IMR-90 (cell line): ENCODE measurements around the gene VARS2. TPM values are rescaled to one million over a fixed set of nuclear protein-coding genes. Genes with fewer than 3 reads are reported as not detected.
A peak's percentile ranks its signal among the peaks of the same experiment; 100 is the strongest.

Source experiments
- ATAC-seq: fragments of 200-7000 bp; cut with Tn5 transposase; 2 replicates; pipeline ENCODE4 v1.9.1; 2020; ENCODE audit warnings: low read depth, mild to moderate bottlenecking, moderate library complexity
- BruUV-seq: library from RNA; stranded (reverse); fragments of 400-500 nt; replicated peaks from 2 replicates; lab custom pipeline; 2021; lab: Mats Ljungman, UMichigan
- CTCF ChIA-PET: fragments of 300-600 bp; formaldehyde crosslinking; extraction: SDS; loops from one replicate; lab custom pipeline; 2021; ENCODE audit warnings: antibody characterized with exemption; lab: Yijun Ruan, JAX
- POLR2A ChIA-PET: fragments of 300-600 bp; sonication (Branson Sonifier 250); formaldehyde crosslinking; loops from one replicate; lab custom pipeline; 2022; ENCODE audit warnings: antibody characterized with exemption; ENCODE audit not compliant: unreplicated experiment; lab: Charles Lee
- DNase-seq: peaks from one replicate; pipeline ENCODE4 v3.0.0; 2013
- H2AFZ ChIP-seq: replicated peaks from 2 replicates; pipeline ENCODE3; 2013; ENCODE audit warnings: low read length, mild to moderate bottlenecking; ENCODE audit not compliant: poor library complexity
- H2AK5ac ChIP-seq: 2 replicates; pipeline ENCODE4 v1.6.1; 2013; ENCODE audit warnings: low read depth, low read length, inconsistent platforms
- H2AK9ac ChIP-seq: replicated peaks from 2 replicates; pipeline ENCODE3; 2013; ENCODE audit warnings: mild to moderate bottlenecking, low read depth, low read length, moderate library complexity; ENCODE audit not compliant: poor library complexity
- H2BK120ac ChIP-seq: 2 replicates; pipeline ENCODE4 v1.6.1; 2013; ENCODE audit warnings: low read depth, low read length, inconsistent platforms
- H2BK15ac ChIP-seq: 3 replicates; pipeline ENCODE4 v1.6.1; 2013; ENCODE audit warnings: low read depth, low read length, inconsistent platforms
- H2BK20ac ChIP-seq: 2 replicates; pipeline ENCODE4 v1.6.1; 2013; ENCODE audit warnings: low read depth, mild to moderate bottlenecking, inconsistent platforms, low read length, moderate library complexity
- H2BK5ac ChIP-seq: 2 replicates; pipeline ENCODE4 v1.6.1; 2013; ENCODE audit warnings: mild to moderate bottlenecking, low read depth, low read length, inconsistent platforms; ENCODE audit not compliant: poor library complexity, severe bottlenecking
- H3K14ac ChIP-seq: replicated peaks from 2 replicates; pipeline ENCODE4 v1.6.1; 2013; ENCODE audit warnings: low read depth, low read length, inconsistent platforms
- H3K18ac ChIP-seq: 2 replicates; pipeline ENCODE4 v1.6.1; 2013; ENCODE audit warnings: low read depth, low read length, control low read depth
- H3K23ac ChIP-seq: 2 replicates; pipeline ENCODE4 v1.6.1; 2013; ENCODE audit warnings: low read depth, low read length, inconsistent platforms
- H3K27ac ChIP-seq: 2 replicates; pipeline ENCODE4 v1.5.1; 2013; ENCODE audit warnings: mild to moderate bottlenecking, control low read depth, low read length; ENCODE audit not compliant: insufficient read depth
- H3K27me3 ChIP-seq: 2 replicates; pipeline ENCODE4 v1.6.1; 2013; ENCODE audit warnings: low read length; ENCODE audit not compliant: control insufficient read depth, insufficient read depth
- H3K36me3 ChIP-seq: 2 replicates; pipeline ENCODE4 v1.6.1; 2013; ENCODE audit warnings: low read length, mixed read lengths; ENCODE audit not compliant: control insufficient read depth, insufficient read depth
- H3K4ac ChIP-seq: 2 replicates; pipeline ENCODE4 v1.6.1; 2013; ENCODE audit warnings: low read depth, low read length, inconsistent platforms
- H3K4me1 ChIP-seq: 2 replicates; pipeline ENCODE4 v1.6.1; 2013; ENCODE audit warnings: low read length, mixed read lengths; ENCODE audit not compliant: control insufficient read depth, insufficient read depth
- H3K4me2 ChIP-seq: 2 replicates; pipeline ENCODE4 v1.6.1; 2013; ENCODE audit warnings: low read depth, mild to moderate bottlenecking, control low read depth, low read length, moderate library complexity
- H3K4me3 ChIP-seq: 2 replicates; pipeline ENCODE4 v1.5.1; 2013; ENCODE audit warnings: low read depth, mild to moderate bottlenecking, control low read depth, low read length, moderate library complexity; ENCODE audit not compliant: insufficient read depth
- H3K56ac ChIP-seq: 2 replicates; pipeline ENCODE4 v1.6.1; 2013; ENCODE audit warnings: low read length, inconsistent platforms; ENCODE audit not compliant: insufficient read depth; ENCODE audit errors: extremely low read depth
- H3K79me1 ChIP-seq, 2 experiments: 2 replicates each; pipeline ENCODE4 v1.6.1; 2013; ENCODE audit warnings: low read length in 2 of 2, inconsistent platforms in 1 of 2, low read depth in 1 of 2
- H3K9ac ChIP-seq: 2 replicates; pipeline ENCODE4 v1.6.1; 2013; ENCODE audit warnings: low read depth, low read length, control low read depth
- H3K9me1 ChIP-seq: 2 replicates; pipeline ENCODE4 v1.6.1; 2013; ENCODE audit warnings: low read length, inconsistent platforms; ENCODE audit not compliant: insufficient read depth
- H3K9me3 ChIP-seq: 2 replicates; pipeline ENCODE4 v1.6.1; 2013; ENCODE audit warnings: low read length; ENCODE audit not compliant: control insufficient read depth, insufficient read depth
- H4K20me1 ChIP-seq: 2 replicates; pipeline ENCODE4 v1.6.1; 2013; ENCODE audit warnings: low read length, inconsistent platforms; ENCODE audit not compliant: insufficient read depth
- H4K5ac ChIP-seq: 2 replicates; pipeline ENCODE4 v1.6.1; 2013; ENCODE audit warnings: mild to moderate bottlenecking, low read depth, low read length, control low read depth
- H4K8ac ChIP-seq, 2 experiments: 2 replicates each; pipeline ENCODE4 v1.6.1; 2013; ENCODE audit warnings: low read depth in 2 of 2, low read length in 2 of 2, control low read depth in 1 of 2, inconsistent platforms in 1 of 2
- H4K91ac ChIP-seq: 2 replicates; pipeline ENCODE4 v1.6.1; 2013; ENCODE audit warnings: low read depth, low read length, inconsistent platforms; ENCODE audit not compliant: insufficient read depth
- FOS ChIP-seq: fragments of 150-350 bp; IDR thresholded peaks from 2 replicates; pipeline ENCODE4 v1.6.1; 2016; ENCODE audit warnings: low read depth, low read length
- MXI1 ChIP-seq: IDR thresholded peaks from 2 replicates; pipeline ENCODE4 v1.6.1; 2012; ENCODE audit warnings: low read depth, mild to moderate bottlenecking, low read length, moderate library complexity, borderline replicate concordance
- RAD21 ChIP-seq: IDR thresholded peaks from 2 replicates; pipeline ENCODE4 v1.6.1; 2012; ENCODE audit warnings: low read length, improper control_type of control experiment
- SMC3 ChIP-seq: fragments of 150-350 bp; IDR thresholded peaks from 2 replicates; pipeline ENCODE4 v1.6.1; 2016; ENCODE audit warnings: low read depth, mild to moderate bottlenecking, antibody characterized with exemption, low read length, moderate library complexity
- WGBS, 2 experiments: methylation state at CpG; one replicate each; pipeline versions ENCODE4 v1.1.5 to v1.1.7; 2013; ENCODE audit warnings: missing lambda C conversion rate in 2 of 2; ENCODE audit not compliant: insufficient read length in 1 of 2; ENCODE audit errors: extremely low coverage in 2 of 2; 5-methylcytosine and 5-hydroxymethylcytosine counted together
- dilution Hi-C: fragments of 300-500 bp; cut with HindIII; formaldehyde crosslinking; loops from one replicate; pipeline ENCODE4 v1.14.3; 2018; ENCODE audit warnings: low sequenced_read_pairs; ENCODE audit not compliant: unreplicated experiment
- in situ Hi-C: fragments of 300-500 bp; cut with MboI; formaldehyde crosslinking; loops from 3 replicates; pipeline ENCODE4 v1.14.3; 2019; ENCODE audit warnings: low sequenced_read_pairs, inconsistent platforms, mixed read lengths
- intact Hi-C: fragments of 100-400 bp; cut with micrococcal nuclease; formaldehyde crosslinking; loops from 2 replicates; pipeline ENCODE4 v1.10.0; 2022
- polyA plus RNA-seq, 3 experiments: library from polyadenylated mRNA; depleted of rRNA; stranded (reverse); fragments of >200 nt; gene quantifications; 2 replicates each; pipeline ENCODE4 v1.2.3, GENCODE V29; 2012; ENCODE audit warnings: low replicate concordance in 1 of 3
- total RNA-seq: library from RNA; depleted of rRNA; stranded (reverse); fragments of >200 nt; gene quantifications from 2 replicates; pipeline ENCODE4 v1.2.3, GENCODE V29; 2012

The VARS2 gene
- total and polyA plus RNA-seq, 2 of the 4 experiments (the other 2 are of a cell fraction) = 7.2 to 14.0 TPM

GRCh38 chr6:30882759-30883684 lies 31.0 kb upstream of the VARS2 start:
- Histone ChIP-seq H4K20me1 (no peaks in the 10 kb centered on the region), H2BK15ac (peak overlapping the region; percentile 60; the same call in 1 of the 3 replicates), H2BK5ac (peak overlapping the region; percentile 74), H3K9ac (0 out of 2 replicates have a peak overlapping the region, but pooled peaks have one; percentile 26), H4K8ac (peak overlapping the region; percentile 71 to 85), H3K9me3 (no peaks in the 10 kb centered on the region), H4K91ac (peak overlapping the region; percentile 76), H2BK120ac (peak overlapping the region; percentile 89; the same call in 1 of the 2 replicates), H3K18ac (peak overlapping the region; percentile 26), H3K56ac (no peak overlapping the region), H2AFZ (peak overlapping the region; percentile 90), H2BK20ac (peak overlapping the region; percentile 71; the same call in 1 of the 2 replicates), H3K4me2 (peak overlapping the region; percentile 2; the same call in 1 of the 2 replicates), H3K27me3 (no peaks in the 10 kb centered on the region), H3K9me1 (peaks cover 15% of the 10 kb centered on the region), H3K4me1 (peaks cover 43% of the 10 kb centered on the region), H2AK5ac (peak overlapping the region; percentile 69), H3K79me1 (peaks cover 21 to 32% of the 10 kb centered on the region in 2 experiments), H3K4me3 (no peak overlapping the region), H2AK9ac (peak overlapping the region; percentile 96), H4K5ac (peak overlapping the region; percentile 9; the same call in 1 of the 2 replicates), H3K4ac (peak overlapping the region; percentile 91), H3K23ac (peak overlapping the region; percentile 62; the same call in 1 of the 2 replicates), H3K36me3 (no peaks in the 10 kb centered on the region), H3K14ac (peak overlapping the region; percentile 93; the same call in 1 of the 2 replicates), H3K27ac (peak overlapping the region; percentile 36)
- ChIA-PET CTCF (interaction anchor here (1.0 to 1.5 kb wide), 4 partner anchors 30 to 61 kb away, joined by 3 to 6 read pairs (median 4); no protein-coding TSS in a partner anchor), POLR2A (interaction anchor here (0.6 to 1.5 kb wide), 3 partner anchors 13 to 139 kb away, joined by 3 read pairs; partner anchors contain the start of gene IER3)
- no peak for TF ChIP-seq FOS
- TF ChIP-seq MXI1 = no peak
- no peak for TF ChIP-seq SMC3
- TF ChIP-seq RAD21 = no peak
- dilution Hi-C loops (no loop called here), intact Hi-C loops (no loop called here), in situ Hi-C loops (no loop called here)
- WGBS, 2 experiments = 63% methylated on average over 3 of the region's 15 CpGs; no CpG with 5 or more reads in 1 of the 2 experiments
- no peak for ATAC-seq
- no TSS peak for BruUV-seq
- DNase-seq = no peak
